ENCODE measurements around the gene SERPINB3.

DNA sequence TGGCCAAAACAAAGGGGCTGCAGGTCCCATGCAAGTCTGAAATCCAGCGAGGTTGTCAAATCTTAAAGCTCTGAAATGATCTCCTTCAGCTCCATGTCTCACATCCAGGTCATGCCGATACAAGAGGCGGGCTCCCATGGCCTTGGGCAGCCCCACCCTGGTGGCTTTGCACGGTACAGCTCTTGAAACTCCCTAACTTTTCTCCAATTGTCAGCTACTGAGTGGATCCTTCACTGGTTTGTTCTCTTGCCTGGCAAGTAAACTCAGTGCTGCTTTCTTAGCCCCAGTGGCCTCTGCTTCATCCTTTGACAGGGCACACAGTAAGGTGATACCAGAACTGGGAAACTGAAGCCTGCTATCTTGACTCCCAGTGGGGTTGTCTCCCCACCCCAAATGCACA is 48.3 kb downstream of the SERPINB3 start:
- no peak for TF ChIP-seq ZNF274 (IDR thresholded peaks at IDR 0.05; ENCODE audit: low read depth, low read length)
- no peak for TF ChIP-seq SUZ12 (IDR thresholded peaks at IDR 0.05; ENCODE audit: extremely low read depth, insufficient read depth, insufficient read length)

All from NT2/D1 (cell line).